GM12891 (cell line): Measurements from ENCODE around the gene MYOZ2.

Experiments
- POLR2AphosphoS5 ChIP-seq: IDR thresholded peaks from 2 replicates; pipeline ENCODE4 v1.6.1; 2011; ENCODE audit warnings: low read depth, low read length, control low read depth
- TAF1 ChIP-seq: IDR thresholded peaks from 2 replicates; pipeline ENCODE4 v1.6.1; 2011; ENCODE audit warnings: low read depth, low read length, control low read depth

DNA sequence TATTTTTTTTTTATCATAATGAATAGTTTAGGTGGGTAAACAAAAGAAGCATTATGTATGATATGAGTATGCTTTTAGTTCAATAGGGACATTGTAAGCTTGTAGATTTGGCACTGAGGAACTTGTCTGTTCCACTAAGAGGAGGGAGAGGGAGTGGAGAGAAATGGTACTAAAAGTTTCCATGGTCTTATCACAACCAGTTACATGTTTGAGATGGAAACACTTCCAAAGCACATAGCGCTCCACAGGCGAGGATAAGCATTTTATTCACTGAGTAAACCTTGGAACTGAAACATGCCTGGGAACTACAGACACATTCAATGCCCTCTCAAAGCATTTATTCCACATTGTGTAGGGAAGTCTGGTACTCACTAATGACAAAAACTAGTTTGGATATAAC is 15.5 kb downstream of the MYOZ2 start:
- TF ChIP-seq POLR2AphosphoS5: no peak
- no peak for TF ChIP-seq TAF1
